Liver (tissue), 9 donors: ENCODE results near the gene UPF3B. TPM values are rescaled to one million over a fixed set of nuclear protein-coding genes. Genes with fewer than 3 reads are reported as not detected.
A peak's percentile ranks its signal among the peaks of the same experiment; 100 is the strongest.
"Not testable (repeated sequence)": the region's sequence is repeated elsewhere in the genome, so short reads cannot be mapped to it uniquely, and the experiment has no call there.

Experiments used
- DNase-seq: peaks from one replicate; pipeline ENCODE4 v3.0.0-alpha.2; 2017; ENCODE audit warnings: low spot score
- H3K27ac ChIP-seq, 2 donors: one replicate each; pipeline ENCODE4 v1.7.0; 2013; ENCODE audit warnings: inconsistent platforms in 2 of 2, low read length in 2 of 2, control low read depth in 1 of 2, low read depth in 1 of 2, mild to moderate bottlenecking in 1 of 2
- H3K27me3 ChIP-seq, 4 donors: one replicate each; pipeline versions ENCODE4 v1.6.1 to v1.7.0; 2013; ENCODE audit warnings: low read length in 3 of 4, inconsistent platforms in 1 of 4, mild to moderate bottlenecking in 1 of 4, moderate library complexity in 1 of 4; ENCODE audit not compliant: control insufficient read depth in 4 of 4, insufficient read depth in 4 of 4
- H3K36me3 ChIP-seq, 4 donors: one replicate each; pipeline versions ENCODE4 v1.6.1 to v1.7.0; 2013; ENCODE audit warnings: low read length in 3 of 4, mild to moderate bottlenecking in 3 of 4, low read depth in 1 of 4, moderate library complexity in 1 of 4; ENCODE audit not compliant: control insufficient read depth in 4 of 4, insufficient read depth in 3 of 4
- H3K4me1 ChIP-seq, 4 donors: one replicate each; pipeline versions ENCODE4 v1.6.1 to v1.7.0; 2013; ENCODE audit warnings: low read length in 3 of 4, mild to moderate bottlenecking in 3 of 4, moderate library complexity in 1 of 4; ENCODE audit not compliant: control insufficient read depth in 4 of 4, insufficient read depth in 4 of 4
- H3K4me3 ChIP-seq, 3 donors: one replicate each; pipeline versions ENCODE4 v1.6.1 to v1.7.0; 2013; ENCODE audit warnings: low read length in 3 of 3, control low read depth in 1 of 3, low read depth in 1 of 3, mild to moderate bottlenecking in 1 of 3
- H3K9ac ChIP-seq, 2 donors: one replicate each; pipeline ENCODE4 v1.7.0; 2013; ENCODE audit warnings: low read length in 2 of 2, mild to moderate bottlenecking in 2 of 2, moderate library complexity in 2 of 2, control low read depth in 1 of 2, low read depth in 1 of 2
- H3K9me3 ChIP-seq, 4 donors: one replicate each; pipeline versions ENCODE4 v1.6.1 to v1.7.0; 2013; ENCODE audit warnings: low read length in 3 of 4; ENCODE audit not compliant: control insufficient read depth in 4 of 4
- CTCF ChIP-seq: fragments of 150-350 bp; IDR thresholded peaks from 2 replicates; pipeline ENCODE4 v1.5.1; 2017; ENCODE audit warnings: improper control_type of control experiment, low read depth, low read length; ENCODE audit not compliant: missing input control
- GABPA ChIP-seq, 2 donors: IDR thresholded peaks in 1 of 2; conservative IDR thresholded peaks in 1 of 2; 2 replicates each; pipeline ENCODE4 v1.6.1; 2016; ENCODE audit warnings: antibody characterized with exemption in 2 of 2, mild to moderate bottlenecking in 1 of 2, moderate library complexity in 1 of 2
- JUND ChIP-seq, 2 donors: IDR thresholded peaks; 2 replicates each; pipeline ENCODE4 v1.6.1; 2016; ENCODE audit warnings: antibody characterized with exemption in 2 of 2
- REST ChIP-seq: IDR thresholded peaks from 2 replicates; pipeline ENCODE4 v1.6.1; 2016; ENCODE audit warnings: antibody characterized with exemption, mild to moderate bottlenecking
- RXRA ChIP-seq, 2 donors: IDR thresholded peaks; 2 replicates each; pipeline ENCODE4 v1.6.1; 2017 to 2018; ENCODE audit warnings: antibody characterized with exemption in 2 of 2, mild to moderate bottlenecking in 1 of 2
- ZBTB33 ChIP-seq: IDR thresholded peaks from 2 replicates; pipeline ENCODE4 v1.6.1; 2016; ENCODE audit warnings: antibody characterized with exemption
- WGBS: extraction: QIAGEN DNeasy Blood & Tissue Kit; methylation state at CpG from one replicate; pipeline ENCODE4 v1.1.7; 2013; 5-methylcytosine and 5-hydroxymethylcytosine counted together
- polyA plus RNA-seq, 2 donors: library from polyadenylated mRNA; stranded (reverse) in 1 of 2; unstranded in 1 of 2; fragments of 200-250 nt in 1 of 2; fragments of >200 nt in 1 of 2; fragmentation: Nextera tagmentation in 1 of 2; extraction: Ambion mirVana in 1 of 2; gene quantifications; one replicate each; pipeline versions ENCODE4 v1.2.1 to v1.2.3, GENCODE V29; 2013 to 2015
- total RNA-seq, 2 donors: library from RNA; depleted of rRNA; stranded (reverse); fragments of >200 nt; gene quantifications; one replicate each; pipeline ENCODE4 v1.2.3, GENCODE V29; 2014
- donor health status: healthy.
- donor health status: healthy.
- donor health status: healthy.
- donor health status: healthy.
- donor health status: healthy.

UPF3B gene
- total and polyA plus RNA-seq, 4 donors: 3.3 to 4.6 (median 3.9) TPM

- peak; percentile 60 for TF ChIP-seq REST
These were observed 36.5 kb downstream of the UPF3B start (continued) for GRCh38 chrX:119816300-119816699.

GRCh38 chrX:119809185-119809666, 43.5 kb downstream of the UPF3B start:
- Histone ChIP-seq H3K9me3 (no peaks in the 10 kb centered on the region), H3K9ac (no peak overlapping the region), H3K27ac (no peak overlapping the region), H3K4me3 (no peak overlapping the region), H3K4me1 (no peaks in the 10 kb centered on the region), H3K36me3 (no peaks in the 10 kb centered on the region), H3K27me3 (no peaks in the 10 kb centered on the region)
- no peak for DNase-seq
- WGBS: 83% methylated on average over 1 of the region's 1 CpG
- TF ChIP-seq JUND (IDR thresholded peaks at IDR 0.05): peak in 1 of 2 donors; percentile 12
- no peak for TF ChIP-seq GABPA (IDR thresholded peaks at IDR 0.05 in 1 of 2, conservative IDR thresholded peaks at IDR 0.05 in 1 of 2)
- no peak for TF ChIP-seq REST

- WGBS: 51% methylated on average over 2 of the region's 4 CpGs
- not testable (repeated sequence) for H3K4me3 ChIP-seq, H3K36me3 ChIP-seq, H3K27me3 ChIP-seq, H3K9ac ChIP-seq, H3K27ac ChIP-seq, DNase-seq, H3K9me3 ChIP-seq, H3K4me1 ChIP-seq
These were observed 44.3 kb downstream of the UPF3B start for GRCh38 chrX:119808461-119808860.

GRCh38 chrX:119802546-119802945, 50.2 kb downstream of the UPF3B start:
- Histone ChIP-seq H3K9me3 (no peaks in the 10 kb centered on the region), H3K4me3 (no peak overlapping the region), H3K9ac (no peak overlapping the region), H3K4me1 (no peaks in the 10 kb centered on the region), H3K27ac (no peak overlapping the region), H3K27me3 (no peaks in the 10 kb centered on the region), H3K36me3 (peaks cover 0 to 2% (median 0%) of the 10 kb centered on the region in 4 donors)
- TF ChIP-seq RXRA (IDR thresholded peaks at IDR 0.05) (no peak), CTCF (no peak), REST (no peak), ZBTB33 (no peak)
- no peak for DNase-seq
- whole genome bisulfite sequencing: 98% methylated on average over 8 of the region's 8 CpGs
